ENCODE results near the gene PARD6B.
"Not testable (repeated sequence)": the region's sequence is repeated elsewhere in the genome, so short reads cannot be mapped to it uniquely, and the experiment has no call there.

The PARD6B gene

DNA sequence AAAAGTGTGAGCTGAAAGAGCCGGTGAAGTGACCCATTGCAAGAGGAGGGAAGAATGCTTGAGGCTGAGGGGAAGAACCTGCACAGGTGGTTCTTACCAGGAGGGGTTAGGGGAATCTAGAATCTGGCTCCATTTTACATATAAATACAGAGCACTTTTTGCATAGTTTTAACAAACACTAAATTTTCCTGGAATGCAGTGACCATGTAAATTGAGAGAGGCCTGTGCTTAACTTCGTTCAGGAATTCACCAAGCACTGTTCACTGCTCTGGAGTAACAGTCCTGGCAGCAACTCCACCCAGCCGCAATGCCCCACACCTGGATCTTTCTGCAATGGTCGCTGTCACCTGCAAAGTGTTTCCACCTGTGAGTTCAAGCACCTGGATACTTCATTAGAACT is 26.9 kb upstream of the PARD6B start:
- DNase-seq: no peak

DNA sequence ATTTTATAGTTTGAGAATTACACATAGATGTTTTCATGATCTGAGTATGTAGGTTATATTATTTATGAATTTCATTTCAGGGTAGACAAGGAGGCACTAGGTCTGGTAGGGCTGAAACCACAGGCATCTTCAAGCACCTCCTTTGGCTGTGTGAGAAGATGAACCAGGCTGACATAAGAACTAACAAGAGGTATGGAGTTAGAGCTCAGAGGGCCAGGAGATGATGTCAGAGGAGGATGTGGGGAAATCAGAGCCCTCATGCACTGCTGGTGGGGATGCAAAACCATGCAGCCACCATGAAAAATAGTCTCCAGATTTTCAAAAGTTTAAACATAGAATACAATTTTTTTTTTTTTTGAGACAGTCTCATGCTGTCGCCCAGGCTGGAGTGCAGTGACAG is 26.4 kb upstream of the PARD6B start:
- DNase-seq: no peak

DNA sequence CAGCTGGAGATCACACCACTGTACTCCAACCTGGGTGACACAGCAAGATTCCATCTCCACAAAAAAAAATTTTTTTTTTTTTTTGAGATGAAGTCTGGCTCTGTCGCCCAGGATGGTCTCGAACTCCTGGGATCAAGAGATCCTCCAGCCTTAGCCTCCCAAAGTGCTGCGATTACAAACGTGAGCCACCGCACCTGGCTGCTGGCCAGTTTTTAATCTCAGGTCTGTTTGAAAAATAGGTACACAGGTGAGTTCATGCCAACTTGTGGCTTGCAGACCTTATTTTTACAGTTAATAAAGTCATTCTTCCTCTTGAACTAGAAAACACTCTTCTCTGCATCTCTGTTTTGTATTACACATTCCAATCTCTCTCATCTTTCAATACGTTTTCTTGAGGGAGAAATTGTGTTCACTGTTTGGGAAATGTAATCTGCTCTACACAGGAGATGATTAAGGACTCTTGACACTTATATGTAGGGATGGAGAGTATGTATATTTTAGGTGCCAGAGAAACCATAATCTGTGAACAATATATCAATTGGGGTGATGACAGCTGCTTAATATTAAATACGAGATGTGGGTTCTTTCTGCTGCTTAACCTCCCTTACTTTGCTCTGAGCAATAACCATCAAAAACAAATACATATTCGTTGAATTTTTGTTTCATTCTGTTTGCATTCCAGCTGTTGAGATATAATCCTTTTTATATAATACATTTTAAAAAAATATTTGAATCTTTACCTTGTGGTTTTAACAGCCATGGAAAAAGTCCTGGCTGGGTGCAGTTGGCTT is 22.3 kb upstream of the PARD6B start:
- no peak for DNase-seq

DNA sequence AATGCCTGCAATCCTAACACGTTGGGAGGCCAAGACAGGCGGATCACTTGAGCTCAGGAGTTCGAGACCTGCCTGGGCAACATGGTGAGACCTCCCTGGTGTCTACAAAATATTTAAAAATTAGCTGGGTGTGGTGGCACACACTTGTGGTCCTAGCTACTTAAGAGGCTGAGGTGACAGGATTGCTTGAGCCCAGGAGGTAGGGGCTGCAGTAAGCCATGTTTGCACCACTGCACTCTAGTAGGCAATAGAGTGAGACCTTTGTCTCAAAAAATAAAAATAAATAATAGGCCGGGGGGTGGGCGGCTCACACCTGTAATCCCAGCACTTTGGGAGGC is 21.8 kb upstream of the PARD6B start:
- no peak for DNase-seq

DNA sequence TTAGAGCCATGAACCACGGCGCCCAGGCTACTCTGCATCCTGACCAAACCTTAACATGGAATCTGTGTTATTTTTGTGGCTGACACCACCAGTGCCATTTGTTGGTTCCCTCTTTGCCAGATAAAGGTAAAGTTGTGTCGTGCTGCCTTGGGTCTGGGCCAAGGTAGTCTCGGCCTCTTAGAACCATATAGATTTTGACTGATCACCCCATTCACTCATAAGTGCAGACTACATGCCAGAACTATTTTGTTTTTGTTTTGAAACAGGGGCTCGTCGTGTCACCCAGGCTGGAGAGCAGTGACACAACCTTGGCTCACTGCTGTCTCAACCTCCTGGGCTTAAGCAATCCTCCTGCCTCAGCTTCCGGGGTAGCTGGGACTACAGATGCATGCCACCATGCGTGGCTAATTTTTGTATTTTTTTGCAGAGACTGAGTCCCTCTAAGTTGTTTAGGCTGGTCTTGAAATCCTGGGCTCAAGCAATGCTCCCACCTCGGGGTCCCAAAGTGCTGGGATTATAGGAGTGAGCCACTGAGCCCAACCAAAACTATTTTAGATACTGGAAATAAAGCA is 20.8 kb upstream of the PARD6B start:
- DNase-seq: no peak

DNA sequence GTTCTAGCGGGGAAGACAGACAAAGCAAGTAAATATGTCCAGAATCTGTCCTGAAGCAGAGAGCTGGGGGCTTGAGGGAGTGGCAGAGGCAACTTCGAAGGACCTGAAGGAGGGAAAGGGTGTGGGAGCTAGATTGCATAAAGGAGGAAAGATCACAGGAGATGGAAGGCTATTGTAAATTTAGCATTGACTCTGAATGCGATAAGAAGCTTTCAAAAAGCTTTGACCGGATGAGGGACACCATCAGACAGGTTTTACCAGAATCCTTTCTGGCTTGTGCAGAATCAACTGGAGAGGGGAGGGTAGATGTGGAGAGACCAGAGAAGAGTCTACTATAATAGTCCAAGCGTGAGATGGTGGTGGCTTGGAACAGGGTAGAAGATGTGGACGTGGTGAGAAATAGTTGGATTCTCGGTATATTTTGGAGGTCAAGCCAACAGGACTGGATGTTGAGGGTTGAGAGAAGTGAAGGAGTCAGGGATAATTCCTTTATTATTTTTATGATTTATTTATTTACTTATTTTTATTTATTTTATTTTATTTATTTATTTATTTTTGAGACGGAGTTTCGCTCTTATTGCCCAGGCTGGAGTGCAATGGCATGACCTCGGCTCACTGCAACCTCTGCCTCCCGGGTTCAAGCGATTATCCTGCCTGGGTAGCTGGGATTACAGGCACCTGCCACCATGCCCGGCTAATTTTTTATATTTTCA is 20.1 kb upstream of the PARD6B start:
- DNase-seq: no peak

DNA sequence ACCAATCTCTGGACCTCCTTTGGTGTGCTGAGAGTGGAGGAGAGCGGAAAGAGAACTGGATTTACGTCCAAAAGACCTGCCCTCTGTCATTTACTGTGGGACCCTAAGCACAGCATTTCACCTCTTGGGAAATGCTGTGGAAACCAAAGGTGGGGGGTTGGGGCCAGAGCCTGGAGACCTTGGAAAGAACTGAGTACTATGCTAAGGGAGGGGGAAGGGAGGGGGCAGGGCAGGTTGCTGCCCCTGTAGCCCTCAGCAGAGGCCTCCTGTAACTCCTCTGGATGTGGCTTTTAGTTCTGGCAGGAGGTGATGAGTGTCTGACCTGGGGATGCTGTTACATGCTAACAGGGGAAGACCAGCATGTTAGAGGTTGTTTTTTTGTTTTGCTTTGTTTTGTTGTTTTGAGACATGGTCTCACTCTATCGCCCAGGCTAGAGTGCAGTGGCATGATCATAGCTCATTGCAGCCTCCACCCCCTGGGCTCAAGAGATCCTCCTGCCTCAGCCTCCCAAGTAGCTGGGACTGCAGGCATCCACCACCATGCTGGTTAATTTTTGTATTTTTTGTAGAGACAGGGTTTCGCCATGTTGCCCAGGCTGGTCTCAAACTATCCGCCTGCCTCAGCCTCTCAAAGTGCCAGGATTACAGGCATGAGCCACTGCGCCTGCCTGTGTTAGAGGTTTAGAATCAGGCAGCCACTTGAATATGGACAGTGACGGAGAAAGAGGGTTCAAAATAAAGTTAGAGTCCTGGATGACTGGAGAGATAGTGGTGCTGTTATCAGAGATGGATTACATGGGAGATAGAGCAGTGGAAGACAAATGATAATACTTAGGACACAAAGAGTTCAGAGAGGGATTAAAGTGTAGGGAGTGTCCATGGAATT is 18.4 kb upstream of the PARD6B start:
- no peak for DNase-seq

DNA sequence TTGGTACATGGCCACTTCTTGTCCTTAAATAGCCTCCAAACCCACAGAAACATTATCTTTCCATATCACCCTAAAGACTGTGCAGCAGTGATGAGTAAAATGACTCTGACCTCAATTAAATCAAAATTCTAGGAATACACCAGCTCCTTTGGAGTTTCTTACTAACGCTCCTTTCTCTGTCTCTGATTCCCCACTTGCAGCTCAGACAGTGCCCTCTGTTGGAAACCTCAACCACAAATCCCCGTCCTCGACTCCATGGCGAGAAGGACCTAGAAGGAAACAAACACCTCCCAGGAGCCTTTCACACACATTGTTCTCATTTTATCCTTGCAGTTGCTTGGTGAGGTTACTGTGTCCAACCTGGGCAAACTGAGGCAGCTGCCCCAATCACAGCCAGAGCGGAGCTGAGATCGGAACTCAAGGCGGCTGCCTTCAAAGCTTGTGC is 17.7 kb upstream of the PARD6B start:
- no peak for DNase-seq

DNA sequence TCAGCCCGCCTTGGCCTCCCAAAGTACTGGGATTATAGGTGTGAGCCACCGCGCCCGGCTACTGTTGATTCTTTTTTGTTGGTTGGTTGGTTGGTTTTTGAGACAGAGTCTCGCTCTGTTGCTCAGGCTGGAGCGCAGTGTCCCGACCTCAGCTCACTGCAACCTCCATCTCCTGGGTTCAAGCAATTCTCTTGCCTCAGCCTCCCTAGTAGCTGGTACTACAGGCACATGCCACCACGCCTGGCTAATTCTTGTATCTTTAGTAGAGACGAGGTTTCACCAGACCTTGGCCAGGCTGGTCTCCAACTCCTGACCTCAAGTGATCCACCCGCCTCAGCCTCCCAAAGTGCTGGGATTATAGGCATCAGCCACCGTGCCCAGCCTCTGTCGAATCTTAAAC is 17.0 kb upstream of the PARD6B start:
- DNase-seq: not testable (repeated sequence)

DNA sequence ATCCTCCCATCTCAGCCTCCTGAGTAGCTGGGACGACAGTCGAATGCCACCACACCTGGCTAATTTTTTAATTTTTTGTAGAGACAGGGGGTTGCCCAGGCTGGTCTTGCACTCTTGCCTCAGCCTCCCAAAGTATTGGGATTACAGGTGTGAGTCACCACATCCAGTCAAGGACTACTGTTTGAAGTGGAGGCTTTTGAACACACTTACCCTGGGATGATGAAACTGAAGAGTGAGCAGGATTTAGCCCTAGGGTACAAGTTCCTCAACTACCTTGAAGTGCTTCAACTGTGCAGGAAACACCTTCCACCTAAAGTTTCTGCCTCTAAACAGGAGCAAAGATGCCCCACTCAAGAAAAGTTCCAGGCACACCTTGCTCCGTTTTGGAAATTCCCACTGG is 15.7 kb upstream of the PARD6B start:
- DNase-seq: no peak

DNA sequence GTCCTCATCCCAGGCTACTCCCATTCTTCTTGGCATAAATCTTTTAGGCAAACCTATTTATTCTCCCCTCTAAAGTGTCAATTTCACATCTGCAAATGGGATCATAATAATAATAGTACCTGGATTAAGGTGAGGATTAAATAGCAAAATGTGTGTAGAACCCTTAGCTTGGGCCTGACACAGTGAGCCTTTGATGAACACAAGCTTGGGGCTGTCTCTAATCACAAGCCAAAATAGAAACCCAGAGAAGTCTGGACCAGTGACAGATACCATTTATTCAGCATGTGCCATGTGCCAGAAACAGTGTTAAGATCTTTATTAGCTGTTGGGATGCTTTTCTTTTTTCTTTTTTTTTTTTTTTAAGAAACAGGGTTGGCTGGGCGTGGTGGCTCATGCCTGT is 14.9 kb upstream of the PARD6B start:
- DNase-seq: no peak

DNA sequence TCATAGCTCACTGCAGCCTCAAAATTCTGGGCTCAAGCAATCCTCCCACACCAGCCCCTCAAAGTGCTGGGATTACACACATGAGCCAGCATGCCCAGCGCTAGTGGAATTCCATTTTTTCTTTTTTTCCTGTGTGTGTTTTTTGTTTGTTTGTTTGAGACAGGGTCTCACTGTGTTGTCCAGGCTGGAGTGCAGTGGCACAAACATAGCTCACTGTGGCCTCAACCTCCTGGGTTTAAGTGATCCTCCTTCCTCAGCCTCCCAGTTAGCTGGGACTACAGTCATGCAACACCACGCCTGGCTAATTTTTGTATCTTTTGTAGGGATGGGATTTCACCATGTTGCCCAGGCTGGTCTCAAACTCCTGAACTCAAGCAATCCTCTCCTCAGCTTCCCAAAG is 14.1 kb upstream of the PARD6B start:
- no peak for DNase-seq

DNA sequence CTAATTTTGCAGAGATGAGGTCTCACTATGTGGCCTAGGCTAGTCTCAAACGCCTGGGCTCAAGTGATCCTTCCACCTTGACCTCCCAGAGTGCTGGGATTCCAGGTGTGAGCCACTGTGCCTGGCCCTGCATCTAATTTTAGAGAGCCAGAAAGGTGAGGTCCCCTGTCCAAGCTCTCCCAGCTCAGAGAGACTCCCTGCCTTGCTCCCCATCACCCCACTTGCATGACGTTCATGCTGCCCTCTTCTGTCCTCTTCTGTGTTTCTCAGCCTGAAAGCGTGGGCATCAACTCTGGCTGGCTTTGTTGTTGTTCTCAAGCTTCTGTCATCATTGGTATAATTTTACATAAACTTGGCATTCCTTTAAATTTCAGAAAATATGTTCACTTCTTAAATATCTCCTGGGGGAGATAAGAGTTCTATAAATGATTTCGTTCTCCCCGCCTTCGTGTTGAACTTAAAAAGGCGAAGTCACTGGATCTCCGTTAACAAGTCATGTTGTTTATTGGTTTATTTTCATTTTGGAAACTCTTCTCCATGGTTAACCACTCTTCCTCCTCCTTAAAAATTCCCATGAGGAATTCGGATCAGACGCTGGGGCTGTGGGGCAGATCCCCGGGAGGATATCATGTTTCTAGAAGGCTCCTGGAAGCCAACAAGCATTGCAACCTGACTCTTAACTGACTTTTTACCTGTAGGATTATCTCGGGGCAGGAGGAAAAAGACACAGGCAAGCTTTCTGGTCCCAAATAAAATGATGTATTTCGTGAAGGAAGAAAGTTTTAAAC is 13.2 kb upstream of the PARD6B start:
- no peak for DNase-seq

DNA sequence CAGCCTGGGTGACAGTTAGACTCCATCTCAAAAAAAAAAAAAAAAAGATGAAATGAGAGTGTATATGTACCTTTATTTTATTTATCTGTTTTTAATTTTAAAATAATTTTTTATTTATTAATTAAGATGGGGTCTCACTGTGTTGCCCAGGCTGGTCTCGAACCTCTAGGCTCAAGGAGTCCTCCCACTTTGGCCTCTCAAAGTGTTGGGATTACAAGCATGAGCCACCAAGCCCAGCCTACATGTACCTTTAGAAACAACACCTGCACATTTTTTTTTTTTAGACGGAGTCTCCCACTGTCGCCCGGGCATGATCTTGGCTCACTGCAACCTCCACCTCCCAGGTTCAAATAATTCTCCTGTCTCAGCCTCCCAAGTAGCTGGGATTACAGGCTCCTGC is 12.1 kb upstream of the PARD6B start:
- no peak for DNase-seq

DNA sequence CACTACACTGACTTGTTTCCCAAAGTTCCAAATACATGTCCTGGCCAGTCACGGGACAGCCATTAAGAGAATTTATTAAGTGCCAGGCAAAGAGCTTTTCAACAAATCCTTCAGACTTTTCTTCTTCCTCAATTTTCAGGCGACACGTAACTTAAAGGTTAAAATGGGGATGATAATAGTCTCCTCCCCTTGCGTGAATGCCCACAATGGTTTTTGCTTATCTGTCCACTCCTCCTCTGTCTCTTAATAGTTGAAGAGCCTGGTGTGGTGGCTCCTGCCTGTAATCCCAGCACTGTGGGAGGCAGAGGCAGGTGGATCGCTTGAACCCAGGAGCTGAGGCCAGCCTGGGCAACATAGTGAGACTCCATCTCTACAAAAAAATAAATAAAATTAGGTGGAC is 11.4 kb upstream of the PARD6B start:
- DNase-seq: no peak

DNA sequence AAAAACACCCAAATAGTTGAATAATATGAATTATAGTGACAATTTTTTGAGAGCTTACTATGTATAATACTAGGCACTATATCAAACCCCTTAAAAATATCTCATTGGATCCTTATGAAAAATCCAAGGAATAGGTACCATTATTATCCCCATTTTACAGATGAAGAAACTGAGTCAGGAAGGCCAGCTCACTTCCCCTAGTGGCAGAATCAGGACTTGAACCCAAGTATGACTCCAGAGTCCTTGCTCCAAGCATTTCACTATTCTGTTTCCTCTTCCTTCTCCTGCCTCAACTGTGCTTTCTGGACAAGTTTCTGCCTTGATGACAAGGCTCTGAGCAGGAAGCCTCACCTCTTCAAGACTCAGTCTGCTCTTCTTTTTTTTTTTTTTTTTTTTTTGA is 10.8 kb upstream of the PARD6B start:
- DNase-seq: no peak

DNA sequence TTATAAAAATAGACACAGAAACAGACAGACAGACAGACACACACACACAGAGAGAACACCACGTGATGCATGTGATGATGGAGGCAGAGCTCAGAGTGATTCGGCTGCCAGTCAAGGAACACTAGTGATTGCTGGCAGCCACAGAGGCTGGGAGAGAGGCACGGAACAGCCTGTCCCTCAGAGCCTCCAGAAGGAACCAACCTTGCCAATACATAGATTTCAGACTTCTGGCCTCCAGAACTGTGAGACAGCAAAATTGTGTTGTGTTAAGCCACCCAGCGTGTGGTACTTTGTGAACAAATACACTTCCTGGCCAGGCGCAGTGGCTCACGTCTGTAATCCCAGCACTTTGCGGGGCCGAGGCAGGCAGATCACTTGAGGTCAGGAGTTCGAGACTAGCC is 9.5 kb upstream of the PARD6B start:
- DNase-seq: no peak

DNA sequence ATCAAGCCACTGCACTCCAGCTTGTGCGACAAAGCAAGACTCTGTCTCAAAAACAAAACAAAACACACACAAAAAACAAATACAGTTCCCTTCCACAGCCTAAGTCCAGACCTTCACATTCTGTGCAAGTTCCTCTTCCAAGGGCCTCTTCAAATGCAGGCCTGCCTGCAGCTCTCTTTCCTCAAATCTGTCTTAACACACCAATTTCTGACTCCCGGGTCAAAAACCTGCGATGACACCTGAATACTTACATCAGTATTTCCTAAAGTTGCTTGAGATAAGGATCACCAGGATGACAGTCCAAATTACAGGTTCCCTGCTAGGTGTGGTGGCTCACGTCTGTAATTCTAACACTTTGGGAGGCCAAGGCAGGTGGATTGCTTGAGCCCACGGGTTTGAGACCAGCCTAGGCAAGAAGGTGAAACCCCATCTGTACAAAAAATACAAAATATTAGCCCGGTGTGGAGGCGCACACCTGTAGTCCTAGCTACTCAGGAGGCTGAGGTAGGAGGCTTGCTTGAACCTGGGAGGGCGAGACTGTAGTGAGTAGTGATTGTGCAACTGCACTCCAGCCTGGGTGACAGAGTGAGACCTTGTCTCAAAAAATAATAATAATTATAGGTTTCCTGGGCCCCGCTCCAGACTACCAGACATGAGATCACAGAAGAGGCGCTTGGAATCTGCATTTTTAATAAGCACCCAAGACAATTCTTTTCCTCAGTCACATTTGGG is 8.8 kb upstream of the PARD6B start:
- no peak for DNase-seq

DNA sequence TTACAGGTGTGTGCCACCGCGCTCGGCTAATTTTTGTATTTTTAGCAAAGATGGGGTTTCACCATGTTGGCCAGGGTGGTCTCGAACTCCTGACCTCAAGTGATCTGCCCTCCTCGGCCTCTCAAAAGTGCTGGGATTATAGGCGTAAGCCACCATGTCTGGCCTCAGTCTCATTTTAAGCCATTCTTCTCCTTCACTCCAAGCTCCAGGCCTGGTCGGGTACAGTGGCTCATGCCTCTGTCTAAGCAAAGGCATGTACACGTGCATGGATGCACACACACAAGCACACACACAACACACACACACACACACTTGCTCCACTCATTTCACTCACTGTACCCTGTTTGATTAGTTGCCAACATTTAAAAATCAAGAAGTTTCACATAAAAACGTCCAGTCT is 7.7 kb upstream of the PARD6B start:
- no peak for DNase-seq

DNA sequence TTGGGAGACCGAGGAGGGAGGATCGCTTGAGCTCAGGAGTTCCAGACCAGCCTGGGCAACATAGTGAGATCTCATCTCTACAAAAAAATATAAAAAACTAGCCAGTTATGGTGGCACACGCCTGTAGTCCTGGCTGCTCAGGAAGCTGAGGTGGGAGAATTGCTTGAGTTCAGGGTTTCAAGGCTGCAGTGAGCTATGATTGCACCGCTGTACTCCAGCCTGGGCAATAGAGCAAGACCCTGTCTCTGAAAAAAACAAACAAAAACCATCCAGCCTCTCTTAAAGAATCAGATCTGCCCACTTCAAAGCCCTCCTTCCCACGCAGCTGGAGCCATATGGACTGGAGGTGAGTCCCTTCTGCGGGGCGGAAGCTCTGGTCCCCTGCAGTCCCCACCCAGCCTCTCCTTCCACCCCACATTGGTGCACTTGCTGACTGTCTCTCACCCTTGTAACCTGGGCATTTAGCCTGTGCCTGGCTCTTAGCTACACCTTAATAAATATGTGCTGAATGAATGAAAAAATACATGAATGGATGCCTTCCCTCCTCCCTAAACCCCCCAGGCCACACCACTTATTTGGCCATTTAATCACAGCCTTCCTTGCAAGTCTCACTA is 7.2 kb upstream of the PARD6B start:
- DNase-seq: no peak
